Bronchial epithelial cell (primary cell): ENCODE data around the gene ZSCAN1. TPM values are rescaled to one million over a fixed set of nuclear protein-coding genes. Genes with fewer than 3 reads are reported as not detected.

Source experiments
- DNase-seq: peaks from one replicate; pipeline ENCODE4 v3.0.0-alpha.2; 2010; ENCODE audit warnings: low read depth
- FAIRE-seq: peaks from 2 replicates; lab custom pipeline; 2011; peaks lifted over from hg19 to GRCh38; lab: Jason Lieb, UNC
- H3K27me3 ChIP-seq: 2 replicates; pipeline ENCODE4 v1.5.1; 2011; ENCODE audit warnings: low read length; ENCODE audit not compliant: control insufficient read depth, insufficient read depth
- H3K36me3 ChIP-seq: 2 replicates; pipeline ENCODE4 v1.5.1; 2011; ENCODE audit warnings: low read length; ENCODE audit not compliant: control insufficient read depth, insufficient read depth
- H3K4me3 ChIP-seq: 2 replicates; pipeline ENCODE4 v1.5.1; 2011; ENCODE audit warnings: mild to moderate bottlenecking, low read depth, low read length, control low read depth
- total RNA-seq: library from RNA; depleted of rRNA; stranded (reverse); fragments of >200 nt; gene quantifications from 2 replicates; pipeline ENCODE4 v1.2.1, GENCODE V29; 2014
- TF ChIP-seq, protein P1 (sequence below): IDR thresholded peaks from 2 replicates; pipeline ENCODE4 v1.5.1; 2011; ENCODE audit warnings: mild to moderate bottlenecking, moderate library complexity, low read length, control low read depth, inconsistent platforms; ENCODE audit not compliant: insufficient read depth, severe bottlenecking

Gene ZSCAN1
- total RNA-seq, 1 donor from 2014 or later: under 0.01 TPM

DNA sequence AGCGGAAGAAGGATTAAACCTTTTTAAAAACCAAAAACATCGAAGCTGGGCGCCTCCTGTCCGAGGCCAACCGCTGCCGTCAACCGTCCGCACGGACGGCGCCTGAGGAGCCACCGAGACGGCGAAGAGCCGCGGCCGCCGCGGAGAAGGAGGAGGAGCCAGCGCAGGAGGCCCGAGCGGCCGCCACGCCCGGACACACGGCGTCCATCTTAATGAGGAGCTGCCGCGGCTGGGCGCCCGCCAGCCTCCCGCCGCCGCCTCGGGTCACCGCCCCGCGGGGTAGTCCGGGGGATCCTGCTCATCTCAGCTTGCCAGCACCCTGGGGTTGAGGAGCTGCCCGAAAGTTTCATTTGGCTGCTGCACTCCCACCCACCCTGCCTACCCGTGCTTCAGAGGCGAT lies 10.6 kb downstream of the ZSCAN1 start:
- DNase-seq (no peak), FAIRE-seq (no peak)
- Histone ChIP-seq H3K27me3 (no peaks in the 10 kb centered on the region), H3K36me3 (no peaks in the 10 kb centered on the region), H3K4me3 (no peak overlapping the region)
- TF ChIP-seq, protein P1, sequence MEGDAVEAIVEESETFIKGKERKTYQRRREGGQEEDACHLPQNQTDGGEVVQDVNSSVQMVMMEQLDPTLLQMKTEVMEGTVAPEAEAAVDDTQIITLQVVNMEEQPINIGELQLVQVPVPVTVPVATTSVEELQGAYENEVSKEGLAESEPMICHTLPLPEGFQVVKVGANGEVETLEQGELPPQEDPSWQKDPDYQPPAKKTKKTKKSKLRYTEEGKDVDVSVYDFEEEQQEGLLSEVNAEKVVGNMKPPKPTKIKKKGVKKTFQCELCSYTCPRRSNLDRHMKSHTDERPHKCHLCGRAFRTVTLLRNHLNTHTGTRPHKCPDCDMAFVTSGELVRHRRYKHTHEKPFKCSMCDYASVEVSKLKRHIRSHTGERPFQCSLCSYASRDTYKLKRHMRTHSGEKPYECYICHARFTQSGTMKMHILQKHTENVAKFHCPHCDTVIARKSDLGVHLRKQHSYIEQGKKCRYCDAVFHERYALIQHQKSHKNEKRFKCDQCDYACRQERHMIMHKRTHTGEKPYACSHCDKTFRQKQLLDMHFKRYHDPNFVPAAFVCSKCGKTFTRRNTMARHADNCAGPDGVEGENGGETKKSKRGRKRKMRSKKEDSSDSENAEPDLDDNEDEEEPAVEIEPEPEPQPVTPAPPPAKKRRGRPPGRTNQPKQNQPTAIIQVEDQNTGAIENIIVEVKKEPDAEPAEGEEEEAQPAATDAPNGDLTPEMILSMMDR: no peak

- TF ChIP-seq, protein P1: no peak
- no peak for DNase-seq
- Histone ChIP-seq H3K27me3 (no peaks in the 10 kb centered on the region), H3K36me3 (no peaks in the 10 kb centered on the region), H3K4me3 (no peak overlapping the region)
- FAIRE-seq: no peak
Measured at GRCh38 chr19:58044886-58045285, 11.1 kb downstream of the ZSCAN1 start.

DNA sequence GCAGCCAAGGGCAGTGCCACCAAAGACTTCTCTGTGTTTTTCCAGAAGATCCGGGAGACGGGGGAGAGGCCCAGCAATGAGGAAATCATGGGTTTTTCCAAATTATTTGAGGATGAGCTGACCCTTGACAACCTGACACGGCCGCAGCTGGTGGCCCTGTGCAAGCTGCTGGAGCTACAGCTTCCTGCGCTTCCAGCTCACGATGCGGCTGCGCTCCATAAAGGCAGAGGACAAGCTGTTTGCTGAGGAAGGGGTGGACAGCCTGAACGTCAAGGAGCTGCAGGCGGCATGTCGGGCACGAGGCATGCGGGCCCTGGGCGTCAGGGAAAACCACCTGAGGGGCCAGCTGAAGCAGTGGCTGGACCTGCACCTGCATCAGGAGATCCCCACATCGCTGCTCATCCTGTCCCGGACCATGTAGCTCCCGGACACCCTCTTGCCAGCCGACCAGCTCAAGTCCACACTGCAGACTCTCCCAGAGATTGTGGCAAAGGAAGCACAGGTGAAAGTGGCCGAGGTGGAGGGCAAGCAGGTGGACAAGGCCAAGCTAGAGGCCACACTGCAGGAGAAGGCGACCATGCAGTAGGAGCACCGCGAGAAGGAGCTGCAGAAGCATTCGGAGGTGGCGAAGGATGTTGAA lies 11.7 kb downstream of the ZSCAN1 start:
- H3K36me3 ChIP-seq: no peaks in the 10 kb centered on the region
- no peak for FAIRE-seq
- no peak overlapping the region for H3K4me3 ChIP-seq
- no peaks in the 10 kb centered on the region for H3K27me3 ChIP-seq
- TF ChIP-seq, protein P1: no peak
- no peak for DNase-seq

- DNase-seq (no peak), FAIRE-seq (no peak)
- TF ChIP-seq, protein P1: no peak
- Histone ChIP-seq H3K36me3 (no peaks in the 10 kb centered on the region), H3K27me3 (no peaks in the 10 kb centered on the region), H3K4me3 (no peak overlapping the region)
Measured at GRCh38 chr19:58046856-58047255, 13.0 kb downstream of the ZSCAN1 start.

- DNase-seq: no peak
- FAIRE-seq: no peak
- no peaks in the 10 kb centered on the region for H3K27me3 ChIP-seq
- no peak overlapping the region for H3K4me3 ChIP-seq
- TF ChIP-seq, protein P1: no peak
- no peaks in the 10 kb centered on the region for H3K36me3 ChIP-seq
Measured at GRCh38 chr19:58047672-58048071, 13.8 kb downstream of the ZSCAN1 start.

DNA sequence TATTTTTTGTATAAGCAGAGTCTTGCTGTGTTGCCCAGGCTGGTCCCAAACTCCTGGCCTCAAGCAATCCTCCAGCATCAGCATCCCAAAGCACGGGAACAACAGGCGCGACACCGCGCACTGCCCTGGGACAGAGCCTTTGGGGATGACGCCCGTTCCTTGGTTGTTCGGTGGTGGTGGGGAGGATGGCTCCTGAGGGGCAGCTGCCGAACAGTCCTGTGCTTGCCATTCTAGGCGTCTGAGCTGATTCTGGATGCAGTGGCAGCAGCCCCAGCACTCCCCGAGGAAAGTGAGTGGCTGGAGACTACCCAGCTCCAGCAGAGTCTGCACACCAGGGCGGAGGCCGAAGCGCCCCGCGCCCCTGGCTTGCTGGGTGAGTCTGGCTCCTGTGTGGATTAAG lies 18.4 kb downstream of the ZSCAN1 start:
- DNase-seq: no peak
- no peak for FAIRE-seq
- TF ChIP-seq, protein P1: no peak
- no peak overlapping the region for H3K4me3 ChIP-seq
- H3K27me3 ChIP-seq: no peaks in the 10 kb centered on the region
- H3K36me3 ChIP-seq: no peaks in the 10 kb centered on the region
